ENCODE results near the gene PTPN1. TPM values are rescaled to one million over a fixed set of nuclear protein-coding genes. Genes with fewer than 3 reads are reported as not detected.

PTPN1 gene
- total RNA-seq, 4 donors from 2014 or later, result 21.8 to 46.8 (median 44.4) TPM

DNA sequence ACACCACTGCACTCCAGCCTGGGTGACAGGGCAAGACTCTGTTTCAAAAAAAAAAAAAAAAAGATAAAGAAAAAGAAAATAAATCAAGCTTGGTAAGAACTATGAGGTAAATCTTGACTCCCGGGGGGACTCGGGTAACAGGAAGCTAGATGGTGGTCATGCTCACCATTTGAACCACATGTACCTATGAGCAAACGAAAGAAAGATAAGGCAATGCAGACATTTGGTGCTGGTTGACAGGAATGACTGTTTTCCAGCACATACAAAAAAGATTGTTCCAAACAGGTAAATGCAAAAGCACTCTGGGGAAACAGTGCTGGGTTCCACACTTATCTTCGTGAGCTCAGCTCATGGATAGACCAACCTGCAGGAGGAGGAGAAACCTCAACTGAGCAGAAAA lies 22.8 kb upstream of the PTPN1 start:
- DNase-seq (no peak), ATAC-seq (no peak)
- H3K36me3 ChIP-seq, result no peaks in the 10 kb centered on the region
- intact Hi-C loops (cut with DNase I; ENCODE audit: low total_unique reads), result no loop called here
- H3K27ac ChIP-seq, result no peak overlapping the region
- peaks cover 4 to 7% of the 10 kb centered on the region in 2 donors for H3K4me1 ChIP-seq
- in situ Hi-C loops (cut with MboI; ENCODE audit: low sequenced_read_pairs in 4 of 4), result loop anchor here in 2 of 4 donors (10.0 to 25.0 kb wide), 2 partner anchors 87 to 250 kb away; partner anchors contain the start of gene PARD6B (in 1 of the 2)
- H3K4me3 ChIP-seq, result no peak overlapping the region
- no peaks in the 10 kb centered on the region for H3K9me3 ChIP-seq
- no peak for TF ChIP-seq POLR2A (IDR thresholded peaks at IDR 0.05)
- TF ChIP-seq, protein P1, sequence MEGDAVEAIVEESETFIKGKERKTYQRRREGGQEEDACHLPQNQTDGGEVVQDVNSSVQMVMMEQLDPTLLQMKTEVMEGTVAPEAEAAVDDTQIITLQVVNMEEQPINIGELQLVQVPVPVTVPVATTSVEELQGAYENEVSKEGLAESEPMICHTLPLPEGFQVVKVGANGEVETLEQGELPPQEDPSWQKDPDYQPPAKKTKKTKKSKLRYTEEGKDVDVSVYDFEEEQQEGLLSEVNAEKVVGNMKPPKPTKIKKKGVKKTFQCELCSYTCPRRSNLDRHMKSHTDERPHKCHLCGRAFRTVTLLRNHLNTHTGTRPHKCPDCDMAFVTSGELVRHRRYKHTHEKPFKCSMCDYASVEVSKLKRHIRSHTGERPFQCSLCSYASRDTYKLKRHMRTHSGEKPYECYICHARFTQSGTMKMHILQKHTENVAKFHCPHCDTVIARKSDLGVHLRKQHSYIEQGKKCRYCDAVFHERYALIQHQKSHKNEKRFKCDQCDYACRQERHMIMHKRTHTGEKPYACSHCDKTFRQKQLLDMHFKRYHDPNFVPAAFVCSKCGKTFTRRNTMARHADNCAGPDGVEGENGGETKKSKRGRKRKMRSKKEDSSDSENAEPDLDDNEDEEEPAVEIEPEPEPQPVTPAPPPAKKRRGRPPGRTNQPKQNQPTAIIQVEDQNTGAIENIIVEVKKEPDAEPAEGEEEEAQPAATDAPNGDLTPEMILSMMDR (IDR thresholded peaks at IDR 0.05 in 4 of 5, conservative IDR thresholded peaks at IDR 0.05 in 1 of 5), result no peak
- no peaks in the 10 kb centered on the region for H3K27me3 ChIP-seq

DNA sequence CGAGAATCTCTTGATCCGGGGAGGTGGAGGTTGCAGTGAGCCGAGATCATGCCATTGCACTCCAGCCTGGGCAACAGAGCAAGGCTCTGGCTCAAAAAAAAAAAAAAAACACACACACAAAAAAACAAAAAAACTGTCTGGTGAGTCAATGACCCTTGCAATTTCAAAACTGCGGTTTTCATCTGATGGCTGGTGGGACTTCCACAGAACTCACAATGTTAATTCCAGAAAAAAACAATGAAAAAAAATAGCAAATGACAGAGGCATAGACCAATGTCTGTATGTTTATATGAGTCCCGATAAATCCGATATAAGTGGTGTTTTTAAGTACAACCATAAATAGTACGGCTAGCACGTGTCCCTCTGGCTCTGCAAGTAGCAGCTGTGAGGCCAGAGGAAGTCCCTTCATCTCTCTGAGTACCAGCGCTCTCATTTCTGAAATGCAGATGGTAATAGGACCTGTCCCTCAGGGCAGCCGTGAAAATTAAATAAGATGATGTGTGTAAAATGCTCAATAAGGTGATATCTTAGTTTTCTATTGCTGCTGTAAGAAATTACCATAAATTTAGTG lies 21.9 kb upstream of the PTPN1 start:
- TF ChIP-seq, protein P1 (IDR thresholded peaks at IDR 0.05 in 4 of 5, conservative IDR thresholded peaks at IDR 0.05 in 1 of 5), result no peak
- peaks cover 0 to 7% of the 10 kb centered on the region in 2 donors for H3K4me1 ChIP-seq
- intact Hi-C loops (cut with DNase I; ENCODE audit: low total_unique reads) (no loop called here), in situ Hi-C loops (cut with MboI; ENCODE audit: low sequenced_read_pairs in 4 of 4) (loop anchor here in 2 of 4 donors (10.0 to 25.0 kb wide), 2 partner anchors 86 to 249 kb away; partner anchors contain the start of gene PARD6B (in 1 of the 2))
- no peaks in the 10 kb centered on the region for H3K9me3 ChIP-seq
- no peak overlapping the region for H3K4me3 ChIP-seq
- no peak overlapping the region for H3K27ac ChIP-seq
- ATAC-seq, result no peak
- H3K27me3 ChIP-seq, result no peaks in the 10 kb centered on the region
- no peak for DNase-seq
- H3K36me3 ChIP-seq, result no peaks in the 10 kb centered on the region

DNA sequence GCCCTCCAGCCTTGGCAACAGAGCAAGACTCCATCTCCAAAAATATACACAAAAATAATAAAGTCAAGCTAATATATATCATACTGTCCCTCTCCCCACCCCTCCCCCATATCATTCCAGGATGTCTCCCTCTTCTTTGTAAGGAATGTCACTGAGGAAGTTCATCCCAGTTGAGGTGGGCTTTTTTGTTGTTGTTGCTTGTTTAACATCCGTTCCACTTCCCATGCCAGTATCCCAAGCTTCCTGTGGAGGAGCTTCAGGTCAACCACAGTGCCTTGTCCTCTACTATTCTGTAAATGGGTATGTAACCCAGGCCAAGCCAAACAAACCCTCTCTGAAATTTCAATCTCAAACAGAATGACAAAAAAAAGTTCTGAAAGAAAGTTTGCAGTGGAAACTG lies 19.0 kb upstream of the PTPN1 start:
- H3K27me3 ChIP-seq, result no peaks in the 10 kb centered on the region
- H3K4me3 ChIP-seq, result no peak overlapping the region
- H3K36me3 ChIP-seq, result no peaks in the 10 kb centered on the region
- H3K27ac ChIP-seq, result no peak overlapping the region
- in situ Hi-C loops (cut with MboI; ENCODE audit: low sequenced_read_pairs in 4 of 4) (loop anchor here in 1 of 4 donors (25.0 kb wide), 1 partner anchor 246 kb away; the partner anchor contains the start of gene PARD6B), intact Hi-C loops (cut with DNase I; ENCODE audit: low total_unique reads) (no loop called here)
- no peak for ATAC-seq
- H3K4me1 ChIP-seq, result no peaks in the 10 kb centered on the region
- TF ChIP-seq POLR2A (IDR thresholded peaks at IDR 0.05), result no peak
- TF ChIP-seq, protein P1 (IDR thresholded peaks at IDR 0.05 in 4 of 5, conservative IDR thresholded peaks at IDR 0.05 in 1 of 5), result no peak
- no peak for DNase-seq
- H3K9me3 ChIP-seq, result no peaks in the 10 kb centered on the region

DNA sequence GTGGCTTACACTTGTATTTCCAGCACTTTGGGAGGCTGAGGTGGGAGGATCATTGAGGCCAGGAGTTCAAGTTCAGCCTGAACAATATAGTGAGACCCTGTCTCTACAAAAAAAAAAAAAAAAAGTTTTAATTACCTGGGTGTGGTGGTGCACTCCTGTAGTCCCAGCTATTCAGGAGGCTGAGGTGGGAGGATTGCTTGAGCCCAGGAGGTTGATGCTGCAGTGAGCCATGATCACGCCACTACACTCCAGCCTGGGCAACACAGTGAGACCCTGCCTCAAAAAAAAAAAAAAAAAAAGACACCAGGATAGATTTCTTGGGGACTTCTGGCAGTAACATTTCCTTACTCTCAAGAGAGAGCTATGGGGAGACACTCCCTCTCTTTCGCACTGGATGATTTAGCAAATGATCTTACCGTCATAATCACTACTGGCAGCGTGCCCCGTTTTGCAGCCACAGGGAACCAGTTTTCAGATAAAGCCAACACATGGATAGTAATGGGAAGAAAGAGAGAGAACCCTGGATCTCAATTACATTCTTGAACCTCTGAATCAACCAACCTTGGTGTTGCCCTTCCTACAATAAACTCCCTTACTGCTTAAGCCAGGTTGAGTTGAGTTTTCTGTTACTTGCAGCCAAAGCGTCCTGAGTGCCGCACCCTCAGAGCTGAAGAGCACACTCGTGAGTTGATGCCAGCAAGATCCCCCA lies 18.1 kb upstream of the PTPN1 start:
- Histone ChIP-seq H3K4me1 (no peaks in the 10 kb centered on the region), H3K27ac (no peak overlapping the region), H3K27me3 (no peaks in the 10 kb centered on the region), H3K9me3 (no peaks in the 10 kb centered on the region), H3K4me3 (no peak overlapping the region), H3K36me3 (no peaks in the 10 kb centered on the region)
- DNase-seq, result no peak
- in situ Hi-C loops (cut with MboI; ENCODE audit: low sequenced_read_pairs in 4 of 4) (loop anchor here in 1 of 4 donors (25.0 kb wide), 1 partner anchor 245 kb away; the partner anchor contains the start of gene PARD6B), intact Hi-C loops (cut with DNase I; ENCODE audit: low total_unique reads) (no loop called here)
- ATAC-seq, result no peak
- TF ChIP-seq, protein P1 (IDR thresholded peaks at IDR 0.05 in 4 of 5, conservative IDR thresholded peaks at IDR 0.05 in 1 of 5), result no peak
- no peak for TF ChIP-seq POLR2A (IDR thresholded peaks at IDR 0.05)

All from gastrocnemius medialis (tissue), 4 donors.